Tibial nerve (tissue), 3 donors: Measurements from ENCODE around the gene MEF2A.

ENCODE experiments used
- CTCF ChIP-seq, 5 experiments: fragments of 200-600 bp in 3 of 5; fragments of 450-650 bp in 2 of 5; sonication (generic) in 3 of 5; IDR thresholded peaks; one replicate each; pipeline ENCODE4 v1.5.1; 2016 to 2019; ENCODE audit warnings: antibody characterized with exemption in 5 of 5, mild to moderate bottlenecking in 3 of 5, moderate library complexity in 2 of 5
- POLR2A ChIP-seq, 2 donors: fragments of 450-650 bp; IDR thresholded peaks; one replicate each; pipeline ENCODE4 v1.6.1; 2017; ENCODE audit warnings: antibody characterized with exemption in 2 of 2, mild to moderate bottlenecking in 2 of 2, moderate library complexity in 2 of 2

GRCh38 chr15:99605490-99605931 lies 39.7 kb downstream of the MEF2A start:
- TF ChIP-seq CTCF (IDR thresholded peaks at IDR 0.05) (no peak), POLR2A (IDR thresholded peaks at IDR 0.05) (no peak)
